K562 (cell line): ENCODE data around the gene ERFL.

Experiments
- CEBPB ChIP-seq: fragments of 450-650 bp; IDR thresholded peaks from 2 replicates; pipeline ENCODE4 v1.6.1; 2016; ENCODE audit warnings: missing genetic modification characterization, missing compliant biosample characterization
- EHMT2 ChIP-seq: fragments of 450-650 bp; IDR thresholded peaks from 2 replicates; pipeline ENCODE4 v1.6.1; 2018; ENCODE audit warnings: antibody characterized with exemption
- POLR3A ChIP-seq: IDR thresholded peaks from 2 replicates; pipeline ENCODE4 v1.6.1; 2011; ENCODE audit warnings: borderline replicate concordance, mild to moderate bottlenecking, moderate library complexity; ENCODE audit not compliant: insufficient read length, insufficient read depth; ENCODE audit errors: extremely low read depth

GRCh38 chr19:41868989-41869300 is 59.3 kb downstream of the ERFL start:
- no peak for TF ChIP-seq EHMT2
- TF ChIP-seq CEBPB (tag), result no peak
- TF ChIP-seq POLR3A, result no peak
